Thoracic aorta (tissue), 2 donors: ENCODE results near the gene INTS11. TPM values are rescaled to one million over a fixed set of nuclear protein-coding genes. Genes with fewer than 3 reads are reported as not detected.

Experiments used
- ATAC-seq: fragments of 150-250 bp; one replicate; pipeline ENCODE4 v1.8.0; 2017; ENCODE audit warnings: low read depth; ENCODE audit not compliant: insufficient number of reproducible peaks, low FRiP score
- DNase-seq: peaks from one replicate; pipeline ENCODE4 v3.0.0-alpha.2; 2020; ENCODE audit warnings: low spot score
- H3K27ac ChIP-seq, 2 donors: fragments of 200-600 bp; sonication (generic); 1 replicate in 1 of 2; 2 replicates in 1 of 2; pipeline ENCODE4 v1.5.1; 2016; ENCODE audit warnings: mild to moderate bottlenecking in 2 of 2, moderate library complexity in 2 of 2
- H3K27me3 ChIP-seq: fragments of 200-600 bp; sonication (generic); replicated peaks from 2 replicates; pipeline ENCODE4 v1.6.0; 2016; ENCODE audit warnings: mild to moderate bottlenecking; ENCODE audit not compliant: insufficient read depth
- H3K36me3 ChIP-seq: fragments of 200-600 bp; sonication (generic); one replicate; pipeline ENCODE4 v1.5.1; 2016
- H3K4me1 ChIP-seq, 2 donors: fragments of 200-600 bp; sonication (generic); 1 replicate in 1 of 2; 2 replicates in 1 of 2; pipeline versions ENCODE4 v1.5.1 to v1.6.0; 2016; ENCODE audit warnings: low read depth in 2 of 2, mild to moderate bottlenecking in 1 of 2; ENCODE audit not compliant: control insufficient read depth in 1 of 2
- H3K4me3 ChIP-seq: fragments of 200-600 bp; sonication (generic); 2 replicates; pipeline ENCODE4 v1.5.1; 2016; ENCODE audit warnings: mild to moderate bottlenecking
- H3K9me3 ChIP-seq: fragments of 200-600 bp; sonication (generic); 2 replicates; pipeline ENCODE4 v1.5.1; 2016
- total RNA-seq, 2 donors: library from RNA; depleted of rRNA; stranded (reverse); fragments of >200 nt; gene quantifications; one replicate each; pipeline versions ENCODE4 v1.1.0 to v1.2.3, GENCODE V29; 2016
- TF ChIP-seq, protein P1 (sequence below): fragments of 200-600 bp; sonication (generic); IDR thresholded peaks from one replicate; pipeline ENCODE4 v1.5.1; 2019; ENCODE audit warnings: antibody characterized with exemption

INTS11 gene
- total RNA-seq, 2 donors from 2014 or later: 192 to 195 TPM

DNA sequence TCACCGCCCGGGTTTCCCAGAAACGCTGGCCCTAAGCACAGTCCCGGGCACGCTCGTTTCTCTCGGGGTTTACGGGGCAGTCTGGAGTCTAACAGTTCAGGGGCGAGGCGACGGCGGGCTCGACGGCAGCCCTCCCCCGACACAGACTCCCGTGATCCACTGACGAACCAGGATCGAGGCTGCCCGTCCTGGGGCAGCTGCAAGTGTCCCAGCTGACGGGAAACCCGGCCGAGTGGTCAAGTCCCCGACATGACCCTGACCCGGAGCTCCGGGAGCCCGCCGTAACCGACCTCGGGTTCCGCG lies 51.3 kb downstream of the INTS11 start:
- no peaks in the 10 kb centered on the region for H3K9me3 ChIP-seq
- ATAC-seq: no peak
- H3K27me3 ChIP-seq: no peaks in the 10 kb centered on the region
- TF ChIP-seq, protein P1, sequence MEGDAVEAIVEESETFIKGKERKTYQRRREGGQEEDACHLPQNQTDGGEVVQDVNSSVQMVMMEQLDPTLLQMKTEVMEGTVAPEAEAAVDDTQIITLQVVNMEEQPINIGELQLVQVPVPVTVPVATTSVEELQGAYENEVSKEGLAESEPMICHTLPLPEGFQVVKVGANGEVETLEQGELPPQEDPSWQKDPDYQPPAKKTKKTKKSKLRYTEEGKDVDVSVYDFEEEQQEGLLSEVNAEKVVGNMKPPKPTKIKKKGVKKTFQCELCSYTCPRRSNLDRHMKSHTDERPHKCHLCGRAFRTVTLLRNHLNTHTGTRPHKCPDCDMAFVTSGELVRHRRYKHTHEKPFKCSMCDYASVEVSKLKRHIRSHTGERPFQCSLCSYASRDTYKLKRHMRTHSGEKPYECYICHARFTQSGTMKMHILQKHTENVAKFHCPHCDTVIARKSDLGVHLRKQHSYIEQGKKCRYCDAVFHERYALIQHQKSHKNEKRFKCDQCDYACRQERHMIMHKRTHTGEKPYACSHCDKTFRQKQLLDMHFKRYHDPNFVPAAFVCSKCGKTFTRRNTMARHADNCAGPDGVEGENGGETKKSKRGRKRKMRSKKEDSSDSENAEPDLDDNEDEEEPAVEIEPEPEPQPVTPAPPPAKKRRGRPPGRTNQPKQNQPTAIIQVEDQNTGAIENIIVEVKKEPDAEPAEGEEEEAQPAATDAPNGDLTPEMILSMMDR: no peak
- no peaks in the 10 kb centered on the region for H3K36me3 ChIP-seq
- H3K27ac ChIP-seq: peak overlapping the region; percentile 27 to 58
- no peak for DNase-seq
- H3K4me3 ChIP-seq: peak overlapping the region; percentile 97
- peaks cover 21 to 37% of the 10 kb centered on the region in 2 donors for H3K4me1 ChIP-seq

DNA sequence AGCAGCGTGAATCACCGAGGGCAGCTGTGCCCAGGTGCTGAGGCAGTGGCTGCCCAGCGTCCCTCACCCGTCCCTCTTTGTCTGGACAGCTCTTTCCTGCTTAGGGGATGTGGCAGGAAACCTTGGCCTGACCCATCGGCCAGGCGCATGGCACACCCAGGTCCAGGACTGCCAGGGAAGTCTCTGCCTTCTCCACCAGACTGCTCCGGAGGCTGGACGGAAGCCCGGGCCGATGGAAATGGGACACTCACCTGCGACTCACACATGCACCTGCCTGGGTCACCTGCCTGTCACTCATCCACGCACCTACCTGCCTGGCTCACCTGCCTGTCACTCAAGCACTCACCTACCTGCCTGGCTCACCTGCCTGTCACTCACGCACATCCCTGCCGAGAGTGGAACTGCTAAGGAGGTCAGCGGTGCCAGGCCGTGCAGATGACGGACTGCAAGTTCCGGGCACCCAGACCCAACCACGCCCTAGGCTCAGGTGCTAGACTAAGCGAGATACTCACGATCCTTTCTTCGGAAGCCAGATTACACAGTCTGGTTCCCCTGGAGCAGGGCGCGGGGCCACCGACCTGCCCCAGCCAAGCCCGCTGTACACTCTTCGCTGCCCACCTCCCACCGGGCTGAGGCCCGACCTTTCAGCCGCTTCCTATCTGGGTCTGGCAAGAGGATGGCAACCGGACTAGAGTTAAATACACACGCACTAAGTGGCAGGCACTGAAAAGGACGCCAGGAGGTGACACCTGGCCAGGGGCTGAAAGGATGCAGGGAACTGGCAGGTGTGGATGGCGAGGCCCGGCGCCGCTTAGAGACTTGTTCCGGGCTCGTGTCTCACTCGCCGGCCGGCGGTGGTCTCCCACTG lies 51.9 kb downstream of the INTS11 start:
- H3K27me3 ChIP-seq: no peaks in the 10 kb centered on the region
- TF ChIP-seq, protein P1: no peak
- H3K36me3 ChIP-seq: peaks cover 1% of the 10 kb centered on the region
- no peaks in the 10 kb centered on the region for H3K9me3 ChIP-seq
- H3K4me3 ChIP-seq: peak overlapping the region; percentile 97
- H3K27ac ChIP-seq: peak overlapping the region; percentile 27 to 58
- peaks cover 21 to 37% of the 10 kb centered on the region in 2 donors for H3K4me1 ChIP-seq
- no peak for ATAC-seq
- no peak for DNase-seq

DNA sequence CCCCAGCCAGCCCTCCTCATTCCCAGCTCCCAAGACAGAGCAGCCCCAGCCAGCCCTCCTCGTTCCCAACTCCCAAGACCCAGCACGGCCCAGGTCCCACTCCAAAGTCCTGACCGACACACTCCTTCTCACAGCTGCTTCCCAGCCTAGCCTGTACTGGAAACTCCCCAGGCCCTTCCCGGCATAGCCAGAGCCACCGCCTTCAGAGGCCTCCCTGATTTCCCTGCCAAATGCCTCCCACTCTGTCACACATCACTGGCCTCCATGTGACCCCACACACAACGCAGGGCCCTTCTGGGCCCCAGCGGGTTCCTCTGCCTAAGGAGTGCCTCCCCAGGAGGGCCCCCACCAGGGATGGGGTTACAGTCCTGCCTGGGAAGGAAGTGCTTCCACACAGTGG lies 53.6 kb downstream of the INTS11 start:
- Histone ChIP-seq H3K27ac (no peak overlapping the region), H3K4me3 (peak overlapping the region; percentile 15), H3K4me1 (peaks cover 21 to 37% of the 10 kb centered on the region in 2 donors), H3K9me3 (no peaks in the 10 kb centered on the region), H3K36me3 (peaks cover 11% of the 10 kb centered on the region), H3K27me3 (no peaks in the 10 kb centered on the region)
- TF ChIP-seq, protein P1: no peak
- ATAC-seq (no peak), DNase-seq (no peak)

DNA sequence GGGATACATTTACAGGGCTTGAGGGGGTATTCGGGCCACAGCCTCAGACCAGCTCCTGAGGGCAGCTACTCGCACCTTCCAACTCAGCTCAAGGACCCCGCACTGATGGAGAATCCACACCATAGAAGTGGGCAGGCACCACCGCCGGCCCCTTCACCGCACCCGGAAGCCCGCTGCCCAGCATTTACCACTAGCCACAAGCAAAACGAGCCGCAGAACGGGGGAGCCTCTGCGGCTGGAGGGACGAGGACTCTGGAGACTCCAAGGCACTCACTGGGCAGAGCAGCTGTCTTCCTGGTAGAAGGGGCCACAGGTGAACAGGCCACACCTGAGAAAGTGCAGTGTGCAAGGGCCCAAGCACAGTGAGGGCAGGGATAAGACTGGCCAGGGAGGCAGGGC lies 56.2 kb downstream of the INTS11 start:
- ATAC-seq (no peak), DNase-seq (no peak)
- Histone ChIP-seq H3K36me3 (peaks cover 24% of the 10 kb centered on the region), H3K27me3 (no peaks in the 10 kb centered on the region), H3K27ac (no peak overlapping the region), H3K4me1 (peaks cover 18 to 30% of the 10 kb centered on the region in 2 donors), H3K4me3 (no peak overlapping the region), H3K9me3 (no peaks in the 10 kb centered on the region)
- TF ChIP-seq, protein P1: no peak

DNA sequence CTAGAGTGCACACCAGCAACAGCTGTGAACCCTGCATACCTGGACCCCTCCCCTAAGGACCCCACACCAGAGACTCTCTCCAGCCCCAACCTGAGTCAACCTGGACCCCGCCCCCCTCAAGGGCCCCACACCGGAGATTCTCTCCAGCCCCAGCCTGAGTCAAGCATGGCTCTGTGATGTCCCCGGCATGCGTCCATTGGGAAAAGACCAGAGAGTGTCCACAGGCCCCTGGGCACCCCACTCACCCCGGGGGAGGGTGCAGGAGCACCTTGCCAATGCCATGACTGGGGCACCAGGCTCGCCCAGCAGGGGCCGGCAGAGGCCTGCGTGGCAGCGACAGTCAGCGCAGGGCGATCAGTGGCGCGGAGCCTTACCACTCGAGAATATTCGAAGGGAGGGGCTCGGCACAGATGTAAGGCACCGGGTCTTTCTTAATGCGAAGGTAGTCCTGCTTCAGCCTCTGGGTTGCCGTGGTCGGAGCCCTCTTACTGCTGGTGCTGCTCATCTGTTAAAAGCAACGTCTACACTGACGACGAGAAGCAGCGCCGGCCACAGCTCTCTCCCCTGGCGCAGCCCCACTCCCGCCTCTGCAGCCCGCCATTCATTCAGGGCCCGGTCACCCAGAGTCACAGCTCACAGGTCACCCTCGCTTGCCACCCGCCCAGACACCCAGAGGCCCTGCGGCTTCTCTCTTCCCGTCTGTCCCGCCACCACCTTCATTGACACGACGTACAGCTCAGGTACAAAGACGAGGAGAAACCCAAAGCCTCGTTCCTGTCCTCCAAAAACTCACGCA lies 56.8 kb downstream of the INTS11 start:
- TF ChIP-seq, protein P1: no peak
- ATAC-seq: no peak
- Histone ChIP-seq H3K27ac (no peak overlapping the region), H3K36me3 (peaks cover 30% of the 10 kb centered on the region), H3K4me1 (peaks cover 18 to 28% of the 10 kb centered on the region in 2 donors), H3K4me3 (no peak overlapping the region), H3K27me3 (no peaks in the 10 kb centered on the region), H3K9me3 (no peaks in the 10 kb centered on the region)
- DNase-seq: no peak
